ENCODE data around the gene NR5A2.
A peak's percentile ranks its signal among the peaks of the same experiment; 100 is the strongest.

Gene NR5A2

GRCh38 chr1:200027264-200027823 lies at the start of gene NR5A2:
NR5A2 (plus strand) TSS chr1:200027710; CDS start chr1:200027848, 138 bp downstream.
- no peak for DNase-seq

GRCh38 chr1:199978408-199978940 lies 49.0 kb upstream of the NR5A2 start:
- no peak for DNase-seq

GRCh38 chr1:199979071-199979470 lies 48.4 kb upstream of the NR5A2 start:
- DNase-seq, result no peak

- no peak for DNase-seq
Measured at GRCh38 chr1:199981584-199981983, 45.9 kb upstream of the NR5A2 start.

- no peak for DNase-seq
Measured at GRCh38 chr1:199982606-199983005, 44.9 kb upstream of the NR5A2 start.

- DNase-seq, result no peak
Measured at GRCh38 chr1:199983531-199983930, 44.0 kb upstream of the NR5A2 start.

- DNase-seq, result no peak
Measured at GRCh38 chr1:199995096-199995685, 32.3 kb upstream of the NR5A2 start.

- no peak for DNase-seq
Measured at GRCh38 chr1:200005165-200005564, 22.3 kb upstream of the NR5A2 start.

- no peak for DNase-seq
Measured at GRCh38 chr1:200006711-200007110, 20.8 kb upstream of the NR5A2 start.

- DNase-seq, result no peak
Measured at GRCh38 chr1:200015811-200016210, 11.7 kb upstream of the NR5A2 start.

- DNase-seq, result no peak
Measured at GRCh38 chr1:200021577-200022238, 5.8 kb upstream of the NR5A2 start.

- DNase-seq, result no peak
Measured at GRCh38 chr1:200022239-200022804, 5.2 kb upstream of the NR5A2 start.

GRCh38 chr1:200028586-200029034 lies 1.1 kb downstream of the NR5A2 start:
- DNase-seq, result no peak

GRCh38 chr1:200029035-200029821 lies 1.7 kb downstream of the NR5A2 start:
- peak; percentile 41 for DNase-seq

- no peak for DNase-seq
Measured at GRCh38 chr1:200029822-200030152, 2.3 kb downstream of the NR5A2 start.

- DNase-seq, result no peak
Measured at GRCh38 chr1:200030791-200031190, 3.3 kb downstream of the NR5A2 start.

GRCh38 chr1:200033511-200034261 lies 6.2 kb downstream of the NR5A2 start:
- no peak for DNase-seq

GRCh38 chr1:200034262-200034557 lies 6.7 kb downstream of the NR5A2 start:
- no peak for DNase-seq

GRCh38 chr1:200034761-200035396 lies 7.4 kb downstream of the NR5A2 start:
- no peak for DNase-seq

GRCh38 chr1:200035397-200035955 lies 8.0 kb downstream of the NR5A2 start:
- DNase-seq, result no peak

- DNase-seq, result no peak
Measured at GRCh38 chr1:200035956-200036618, 8.6 kb downstream of the NR5A2 start.
